HL-60 (cell line): ENCODE measurements around the gene PTP4A2.

Experiments used
- CTCF ChIP-seq: IDR thresholded peaks from one replicate; pipeline ENCODE4 v1.5.1; 2011; ENCODE audit warnings: low read length, control low read depth, inconsistent platforms; ENCODE audit not compliant: insufficient read depth
- GABPA ChIP-seq: IDR thresholded peaks from 2 replicates; pipeline ENCODE4 v1.6.1; 2012; ENCODE audit warnings: low read depth
- POLR2AphosphoS5 ChIP-seq: IDR thresholded peaks from 2 replicates; pipeline ENCODE4 v1.6.1; 2012; ENCODE audit warnings: low read depth
- TF ChIP-seq, protein P1 (sequence below): IDR thresholded peaks from 2 replicates; pipeline ENCODE4 v1.6.1; 2012; ENCODE audit warnings: low read depth; ENCODE audit not compliant: insufficient replicate concordance

DNA sequence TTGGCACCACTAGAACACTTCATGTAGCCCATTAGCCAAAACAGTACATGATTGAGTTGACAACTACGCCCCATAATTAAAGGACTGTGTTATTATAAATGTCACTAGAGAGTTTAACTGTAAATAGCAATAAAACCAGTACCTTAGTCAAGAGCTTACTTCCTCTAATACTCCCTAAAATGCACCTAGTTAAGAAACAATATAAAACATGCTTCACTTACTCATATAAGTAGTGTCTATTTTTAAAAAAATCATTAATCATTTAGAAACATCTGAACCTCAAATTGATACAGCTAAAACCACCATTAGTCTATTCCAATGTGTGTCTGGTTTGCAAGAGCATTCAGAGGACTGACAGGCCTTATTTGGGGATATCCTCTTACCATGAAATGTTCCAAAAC, 25.3 kb downstream of the PTP4A2 start:
- no peak for TF ChIP-seq CTCF
- TF ChIP-seq, protein P1, sequence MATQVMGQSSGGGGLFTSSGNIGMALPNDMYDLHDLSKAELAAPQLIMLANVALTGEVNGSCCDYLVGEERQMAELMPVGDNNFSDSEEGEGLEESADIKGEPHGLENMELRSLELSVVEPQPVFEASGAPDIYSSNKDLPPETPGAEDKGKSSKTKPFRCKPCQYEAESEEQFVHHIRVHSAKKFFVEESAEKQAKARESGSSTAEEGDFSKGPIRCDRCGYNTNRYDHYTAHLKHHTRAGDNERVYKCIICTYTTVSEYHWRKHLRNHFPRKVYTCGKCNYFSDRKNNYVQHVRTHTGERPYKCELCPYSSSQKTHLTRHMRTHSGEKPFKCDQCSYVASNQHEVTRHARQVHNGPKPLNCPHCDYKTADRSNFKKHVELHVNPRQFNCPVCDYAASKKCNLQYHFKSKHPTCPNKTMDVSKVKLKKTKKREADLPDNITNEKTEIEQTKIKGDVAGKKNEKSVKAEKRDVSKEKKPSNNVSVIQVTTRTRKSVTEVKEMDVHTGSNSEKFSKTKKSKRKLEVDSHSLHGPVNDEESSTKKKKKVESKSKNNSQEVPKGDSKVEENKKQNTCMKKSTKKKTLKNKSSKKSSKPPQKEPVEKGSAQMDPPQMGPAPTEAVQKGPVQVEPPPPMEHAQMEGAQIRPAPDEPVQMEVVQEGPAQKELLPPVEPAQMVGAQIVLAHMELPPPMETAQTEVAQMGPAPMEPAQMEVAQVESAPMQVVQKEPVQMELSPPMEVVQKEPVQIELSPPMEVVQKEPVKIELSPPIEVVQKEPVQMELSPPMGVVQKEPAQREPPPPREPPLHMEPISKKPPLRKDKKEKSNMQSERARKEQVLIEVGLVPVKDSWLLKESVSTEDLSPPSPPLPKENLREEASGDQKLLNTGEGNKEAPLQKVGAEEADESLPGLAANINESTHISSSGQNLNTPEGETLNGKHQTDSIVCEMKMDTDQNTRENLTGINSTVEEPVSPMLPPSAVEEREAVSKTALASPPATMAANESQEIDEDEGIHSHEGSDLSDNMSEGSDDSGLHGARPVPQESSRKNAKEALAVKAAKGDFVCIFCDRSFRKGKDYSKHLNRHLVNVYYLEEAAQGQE, result no peak
- no peak for TF ChIP-seq POLR2AphosphoS5
- TF ChIP-seq GABPA, result no peak
